GM12891 (cell line): Measurements from ENCODE around the gene MSRB1.

Experiments used
- POLR2A ChIP-seq: IDR thresholded peaks from 2 replicates; pipeline ENCODE4 v1.6.1; 2011; ENCODE audit warnings: low read depth, low read length, control low read depth
- TAF1 ChIP-seq: IDR thresholded peaks from 2 replicates; pipeline ENCODE4 v1.6.1; 2011; ENCODE audit warnings: low read depth, low read length, control low read depth

DNA sequence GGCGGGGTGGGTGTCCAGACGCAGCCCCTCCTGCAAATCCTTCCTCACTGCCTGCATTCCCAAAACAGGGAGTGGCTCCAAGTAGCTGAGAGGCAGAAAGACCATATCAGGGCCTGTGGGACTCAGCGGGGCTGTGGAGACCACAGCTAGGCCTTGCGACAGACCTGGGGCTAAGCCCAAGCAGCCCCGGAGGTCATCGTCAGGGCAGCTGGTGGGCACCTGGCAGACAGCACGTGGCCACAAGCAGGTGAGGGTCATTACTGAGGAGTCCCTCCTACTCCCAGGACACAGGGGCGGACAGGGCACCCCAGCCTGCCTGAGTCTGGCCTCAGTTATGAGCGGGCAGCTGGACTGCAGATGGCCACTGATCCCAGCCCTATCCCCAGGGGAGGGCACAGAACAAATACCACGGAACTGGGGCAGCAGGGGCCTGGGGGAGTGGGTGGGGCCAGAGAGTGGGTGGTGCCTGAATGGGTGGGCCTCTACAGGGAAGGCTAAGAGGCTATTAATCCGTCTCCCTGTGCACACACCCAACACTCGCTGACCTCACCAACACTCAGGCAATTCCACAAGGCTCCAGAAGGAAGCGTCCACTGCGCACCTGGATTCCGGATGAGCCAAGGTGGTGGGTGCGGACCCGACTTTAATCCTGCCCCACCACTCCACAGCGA lies 33.3 kb downstream of the MSRB1 start:
- TF ChIP-seq TAF1: no peak
- no peak for TF ChIP-seq POLR2A
